Measurements from ENCODE around the gene PTPRN2.

GRCh38 chr7:158134824-158135223, 452.8 kb downstream of the PTPRN2 start:
- no peak for TF ChIP-seq EZH2phosphoT487 (IDR thresholded peaks at IDR 0.05; ENCODE audit: borderline replicate concordance)
- no peak for TF ChIP-seq ZNF274 (IDR thresholded peaks at IDR 0.05; ENCODE audit: low read depth, low read length)
- no peak for TF ChIP-seq CTCF (IDR thresholded peaks at IDR 0.05 in 2 of 3, conservative IDR thresholded peaks at IDR 0.05 in 1 of 3; ENCODE audit: borderline replicate concordance in 1 of 3, insufficient read depth in 1 of 3, low read depth in 2 of 3, low read length in 2 of 3)
- TF ChIP-seq FOSL1 (IDR thresholded peaks at IDR 0.05; ENCODE audit: low read depth) = no peak
